CD14-positive monocyte (primary cell): ENCODE results near the gene RGS16. TPM values are rescaled to one million over a fixed set of nuclear protein-coding genes. Genes with fewer than 3 reads are reported as not detected.

Experiments
- DNase-seq, 3 donors: peaks; one replicate each; pipeline ENCODE4 v3.0.0-alpha.2; 2011 to 2022
- H2AFZ ChIP-seq: 2 replicates; pipeline ENCODE4 v1.6.0; 2012; ENCODE audit warnings: mild to moderate bottlenecking, low read depth, low read length, inconsistent platforms; ENCODE audit not compliant: insufficient read depth, poor library complexity, severe bottlenecking
- H3K27ac ChIP-seq, 2 donors: 1 replicate in 1 of 2; 2 replicates in 1 of 2; pipeline ENCODE4 v1.5.1; 2012 to 2013; ENCODE audit warnings: low read length in 2 of 2, control low read depth in 1 of 2, inconsistent platforms in 1 of 2, low read depth in 1 of 2, mild to moderate bottlenecking in 1 of 2
- H3K27me3 ChIP-seq, 2 donors: one replicate each; pipeline versions ENCODE4 v1.6.0 to v1.6.1; 2011 to 2013; ENCODE audit warnings: low read length in 2 of 2; ENCODE audit not compliant: control insufficient read depth in 2 of 2, insufficient read depth in 2 of 2
- H3K36me3 ChIP-seq, 2 donors: replicated peaks in 1 of 2; 1 replicate in 1 of 2; 2 replicates in 1 of 2; pipeline versions ENCODE4 v1.5.1 to v1.6.1; 2012 to 2013; ENCODE audit warnings: low read length in 2 of 2, control low read depth in 1 of 2, inconsistent platforms in 1 of 2, mild to moderate bottlenecking in 1 of 2; ENCODE audit not compliant: insufficient read depth in 2 of 2, control insufficient read depth in 1 of 2
- H3K4me1 ChIP-seq, 2 donors: 1 replicate in 1 of 2; 2 replicates in 1 of 2; pipeline versions ENCODE4 v1.5.1 to v1.6.1; 2012 to 2013; ENCODE audit warnings: low read length in 2 of 2, control low read depth in 1 of 2, inconsistent platforms in 1 of 2, mild to moderate bottlenecking in 1 of 2, moderate library complexity in 1 of 2; ENCODE audit not compliant: insufficient read depth in 2 of 2, control insufficient read depth in 1 of 2
- H3K4me2 ChIP-seq: replicated peaks from 2 replicates; pipeline ENCODE3; 2012; ENCODE audit warnings: low read length, moderate library complexity, mild to moderate bottlenecking; ENCODE audit not compliant: poor library complexity, severe bottlenecking; ENCODE audit errors: extremely low read depth
- H3K4me3 ChIP-seq, 3 experiments: fragments of 200-600 bp in 1 of 3; sonication (generic) in 1 of 3; replicated peaks in 1 of 3; 1 replicate in 2 of 3; 2 replicates in 1 of 3; pipeline ENCODE4 v1.5.1; 2011 to 2013; ENCODE audit warnings: low read length in 3 of 3, mild to moderate bottlenecking in 3 of 3, control low read depth in 2 of 3, low read depth in 2 of 3, inconsistent platforms in 1 of 3, moderate library complexity in 1 of 3
- H3K79me2 ChIP-seq: 2 replicates; pipeline ENCODE4 v1.6.0; 2012; ENCODE audit warnings: mild to moderate bottlenecking, control low read depth, inconsistent platforms, low read length, moderate library complexity; ENCODE audit not compliant: insufficient read depth
- H3K9ac ChIP-seq: 2 replicates; pipeline ENCODE4 v1.6.0; 2017; ENCODE audit warnings: low read length, mild to moderate bottlenecking; ENCODE audit not compliant: insufficient read depth, poor library complexity, severe bottlenecking
- H3K9me3 ChIP-seq, 2 donors: replicated peaks in 1 of 2; 1 replicate in 1 of 2; 2 replicates in 1 of 2; pipeline versions ENCODE4 v1.5.1 to v1.6.1; 2012 to 2013; ENCODE audit warnings: low read length in 2 of 2, control low read depth in 1 of 2; ENCODE audit not compliant: control insufficient read depth in 1 of 2, insufficient read depth in 1 of 2
- H4K20me1 ChIP-seq: 2 replicates; pipeline ENCODE4 v1.6.0; 2012; ENCODE audit warnings: mild to moderate bottlenecking, low read length, control low read depth, moderate library complexity; ENCODE audit not compliant: insufficient read depth
- H3K27ac Mint-ChIP-seq, 7 donors: one replicate each; pipeline ENCODE4 v1.8.0; 2020; ENCODE audit warnings: mild to moderate bottlenecking in 7 of 7, mixed read lengths in 7 of 7, moderate library complexity in 6 of 7, inconsistent platforms in 2 of 7
- H3K27me3 Mint-ChIP-seq, 3 donors: one replicate each; pipeline ENCODE4 v1.8.0; 2021 to 2022; ENCODE audit warnings: low read depth in 3 of 3, mild to moderate bottlenecking in 3 of 3, mixed read lengths in 3 of 3, moderate library complexity in 3 of 3, inconsistent platforms in 1 of 3
- H3K36me3 Mint-ChIP-seq, 2 donors: one replicate each; pipeline ENCODE4 v1.8.0; 2020; ENCODE audit warnings: mixed read lengths in 2 of 2, inconsistent platforms in 1 of 2, mild to moderate bottlenecking in 1 of 2
- H3K4me1 Mint-ChIP-seq: one replicate; pipeline ENCODE4 v1.8.0; 2020; ENCODE audit warnings: mild to moderate bottlenecking, mixed read lengths
- H3K4me3 Mint-ChIP-seq, 2 donors: one replicate each; pipeline ENCODE4 v1.8.0; 2020; ENCODE audit warnings: mild to moderate bottlenecking in 2 of 2, mixed read lengths in 2 of 2, moderate library complexity in 1 of 2
- H3K9me3 Mint-ChIP-seq, 7 donors: one replicate each; pipeline ENCODE4 v1.8.0; 2020 to 2022; ENCODE audit warnings: mixed read lengths in 7 of 7, mild to moderate bottlenecking in 6 of 7, moderate library complexity in 6 of 7, inconsistent platforms in 2 of 7
- CTCF ChIP-seq: fragments of 200-600 bp; IDR thresholded peaks from one replicate; pipeline ENCODE4 v1.8.0; 2022; ENCODE audit warnings: antibody characterized with exemption, mild to moderate bottlenecking
- WGBS: methylation state at CpG from one replicate; pipeline ENCODE4 v1.1.5; 2013; ENCODE audit warnings: missing lambda C conversion rate; ENCODE audit not compliant: insufficient coverage; 5-methylcytosine and 5-hydroxymethylcytosine counted together
- intact Hi-C, 2 donors: fragments of 100-400 bp; cut with micrococcal nuclease; formaldehyde crosslinking; loops; one replicate each; pipeline versions ENCODE4 v1.15.0 to v1.15.1; 2023
- polyA plus RNA-seq, 3 donors: library from polyadenylated mRNA; depleted of rRNA in 1 of 3; unstranded in 2 of 3; stranded (reverse) in 1 of 3; fragments of 300-500 nt in 2 of 3; fragments of >200 nt in 1 of 3; fragmentation: Illumina TruSeq in 2 of 3; gene quantifications; 1 replicate in 2 of 3; 2 replicates in 1 of 3; pipeline ENCODE4 v1.2.3, GENCODE V29; 2012 to 2021

Gene RGS16
- polyA plus RNA-seq, 3 donors, result 0.07 to 0.44 TPM; not detected in 1

GRCh38 chr1:182646739-182647138 is 42.5 kb upstream of the RGS16 start:
- H3K36me3 ChIP-seq, result no peaks in the 10 kb centered on the region
- Mint-ChIP-seq H3K36me3 (no peaks in the 10 kb centered on the region), H3K4me3 (no peak overlapping the region), H3K9me3 (peaks cover 0 to 5% (median 0%) of the 10 kb centered on the region in 7 donors), H3K27ac (no peak overlapping the region), H3K4me1 (no peaks in the 10 kb centered on the region), H3K27me3 (peaks cover 2 to 7% (median 4%) of the 10 kb centered on the region in 3 donors)
- DNase-seq, result no peak
- H4K20me1 ChIP-seq, result no peaks in the 10 kb centered on the region
- no peaks in the 10 kb centered on the region for H3K4me1 ChIP-seq
- no peak overlapping the region for H3K4me2 ChIP-seq
- intact Hi-C loops, result no loop called here
- no peaks in the 10 kb centered on the region for H3K9me3 ChIP-seq
- H3K27ac ChIP-seq, result no peak overlapping the region
- no peaks in the 10 kb centered on the region for H3K27me3 ChIP-seq
- H2AFZ ChIP-seq, result no peak overlapping the region
- 95% methylated on average over 2 of the region's 2 CpGs for WGBS
- TF ChIP-seq CTCF, result no peak
- no peak overlapping the region for H3K9ac ChIP-seq
- H3K4me3 ChIP-seq, result no peak overlapping the region
- no peaks in the 10 kb centered on the region for H3K79me2 ChIP-seq

GRCh38 chr1:182644886-182645285 is 40.7 kb upstream of the RGS16 start:
- Histone ChIP-seq H4K20me1 (no peaks in the 10 kb centered on the region), H3K9me3 (no peaks in the 10 kb centered on the region), H3K4me2 (no peak overlapping the region), H3K36me3 (no peaks in the 10 kb centered on the region), H3K27ac (no peak overlapping the region), H3K27me3 (no peaks in the 10 kb centered on the region), H3K9ac (no peak overlapping the region), H2AFZ (no peak overlapping the region), H3K4me1 (no peaks in the 10 kb centered on the region), H3K4me3 (no peak overlapping the region), H3K79me2 (no peaks in the 10 kb centered on the region)
- Mint-ChIP-seq H3K36me3 (no peaks in the 10 kb centered on the region), H3K4me1 (no peaks in the 10 kb centered on the region), H3K27ac (no peak overlapping the region), H3K27me3 (peaks cover 2 to 9% (median 4%) of the 10 kb centered on the region in 3 donors), H3K9me3 (peaks cover 0 to 5% (median 0%) of the 10 kb centered on the region in 7 donors), H3K4me3 (no peak overlapping the region)
- intact Hi-C loops, result no loop called here
- 92% methylated on average over 3 of the region's 4 CpGs for WGBS
- no peak for TF ChIP-seq CTCF
- no peak for DNase-seq
